Erythroblast (primary cell): Measurements from ENCODE around the gene AGAP1.

Source experiments
- GATA1 ChIP-seq: IDR thresholded peaks from 2 replicates; pipeline ENCODE4 v1.6.1; 2011; ENCODE audit warnings: low read depth, mild to moderate bottlenecking, control low read depth, low read length, moderate library complexity
- POLR2A ChIP-seq: IDR thresholded peaks from 2 replicates; pipeline ENCODE4 v1.6.1; 2011; ENCODE audit warnings: mild to moderate bottlenecking, low read length

GRCh38 chr2:236046715-236047114 lies 552.9 kb downstream of the AGAP1 start:
- no peak for TF ChIP-seq POLR2A
- TF ChIP-seq GATA1 = no peak
